GM19455 (cell line): ENCODE data around the gene ADCY5.
"Not testable (repeated sequence)": the region's sequence is repeated elsewhere in the genome, so short reads cannot be mapped to it uniquely, and the experiment has no call there.

Source experiments
- ATAC-seq: cut with Tn5 transposase; IDR thresholded peaks from one replicate; pipeline ENCODE4 v1.9.1; 2021; ENCODE audit not compliant: unreplicated experiment

ADCY5 gene

DNA sequence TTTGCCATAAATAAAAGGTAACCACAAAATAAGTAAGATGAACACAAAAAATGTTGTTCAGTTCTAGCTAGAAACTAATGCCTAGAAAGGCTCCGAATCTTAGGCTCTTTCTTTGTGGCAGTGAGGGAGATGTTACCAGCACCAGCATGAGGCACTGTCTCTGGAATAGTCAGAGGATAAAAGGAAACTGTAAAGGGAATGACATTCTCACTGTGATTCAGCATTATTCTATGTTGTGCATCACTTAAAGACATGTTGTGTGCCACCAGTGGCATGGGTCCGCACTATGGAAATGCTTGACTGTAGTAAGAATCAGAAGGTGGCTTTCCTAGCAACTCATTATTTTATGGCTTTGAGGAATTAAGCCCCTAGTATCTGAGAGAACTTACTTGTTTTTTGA is 176.3 kb downstream of the ADCY5 start:
- no peak for ATAC-seq

GRCh38 chr3:123271466-123272159 is 177.3 kb downstream of the ADCY5 start:
- ATAC-seq, result no peak

- no peak for ATAC-seq
Measured at GRCh38 chr3:123270818-123271217, 178.1 kb downstream of the ADCY5 start.

GRCh38 chr3:123267821-123268220 is 181.1 kb downstream of the ADCY5 start:
- ATAC-seq, result no peak

DNA sequence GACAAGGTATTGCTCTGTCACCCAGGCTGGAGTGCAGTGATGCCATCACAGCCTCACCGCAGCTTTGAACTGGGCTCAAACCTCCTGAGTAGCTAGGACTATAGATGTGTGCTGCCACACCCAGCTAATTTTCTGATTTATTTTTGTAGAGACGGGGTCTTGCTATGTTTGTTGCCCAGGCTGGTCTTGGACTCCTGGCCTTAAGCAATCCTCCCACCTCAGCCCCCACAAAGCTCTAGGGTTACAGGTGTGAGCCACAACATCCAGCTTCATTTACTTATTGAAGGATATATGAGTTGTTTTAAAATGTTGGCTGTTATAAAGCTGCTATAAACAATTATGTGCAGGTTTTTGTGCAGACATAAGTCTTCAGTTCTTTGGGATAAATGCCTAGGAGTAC is 184.9 kb downstream of the ADCY5 start:
- ATAC-seq, result no peak

DNA sequence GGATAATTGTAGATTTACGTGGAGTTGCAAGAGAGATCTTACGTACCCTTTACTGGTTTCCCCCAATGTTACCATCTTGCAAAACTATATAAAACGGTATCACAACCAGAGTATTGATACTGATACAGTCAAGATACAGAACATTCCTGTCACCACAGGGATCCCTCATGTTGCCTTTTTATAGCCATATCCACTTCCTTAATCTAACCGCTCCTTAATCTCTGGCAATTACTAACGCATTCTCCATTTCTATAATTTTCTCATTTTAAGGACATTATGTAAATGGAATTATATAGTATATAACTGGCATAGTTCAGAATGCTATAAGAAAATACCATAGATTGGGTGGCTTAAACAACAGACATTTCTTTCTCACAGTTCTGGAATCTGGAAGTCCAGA is 186.0 kb downstream of the ADCY5 start:
- no peak for ATAC-seq

DNA sequence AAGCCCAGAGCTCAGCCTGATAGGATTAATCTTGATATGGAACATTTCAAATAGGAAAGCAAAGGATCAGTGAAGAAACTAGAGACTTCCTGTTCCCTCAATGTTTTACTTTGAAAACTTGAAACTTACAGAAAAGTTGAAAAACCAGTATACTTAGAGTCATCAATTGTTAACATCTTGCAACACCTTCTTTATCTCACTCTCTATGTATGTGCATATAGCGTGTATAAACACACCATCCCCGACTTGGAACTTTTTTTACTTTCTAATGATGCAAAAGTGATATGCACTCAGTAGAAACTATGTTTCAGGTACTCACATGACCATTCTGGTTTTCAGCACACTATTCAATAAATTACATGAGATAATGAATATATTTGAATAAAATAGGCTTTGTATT is 186.7 kb downstream of the ADCY5 start:
- no peak for ATAC-seq

GRCh38 chr3:123261666-123262065 is 187.2 kb downstream of the ADCY5 start:
- no peak for ATAC-seq

- ATAC-seq, result no peak
Measured at GRCh38 chr3:123258811-123259420, 190.0 kb downstream of the ADCY5 start.

DNA sequence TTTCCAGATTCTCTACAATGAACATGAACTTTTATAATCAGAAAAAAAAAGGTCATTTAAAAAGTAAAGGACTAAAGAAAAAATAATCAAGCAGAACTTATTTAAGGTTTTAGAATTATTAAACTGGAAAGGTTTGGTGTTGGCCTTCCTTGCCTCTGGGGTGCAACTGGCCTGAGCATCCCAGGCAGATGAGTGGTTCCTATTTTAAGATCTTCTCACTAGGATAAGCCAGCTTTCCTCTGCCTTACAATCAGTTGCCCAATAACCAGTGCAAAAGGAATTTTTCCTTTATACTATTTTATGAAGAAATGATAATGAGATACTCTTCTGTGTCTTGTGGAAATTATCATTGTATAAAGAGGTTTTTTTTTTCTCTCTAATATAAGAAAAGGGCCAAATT is 190.5 kb downstream of the ADCY5 start:
- ATAC-seq, result no peak

GRCh38 chr3:123256256-123256655 is 192.6 kb downstream of the ADCY5 start:
- ATAC-seq, result no peak

DNA sequence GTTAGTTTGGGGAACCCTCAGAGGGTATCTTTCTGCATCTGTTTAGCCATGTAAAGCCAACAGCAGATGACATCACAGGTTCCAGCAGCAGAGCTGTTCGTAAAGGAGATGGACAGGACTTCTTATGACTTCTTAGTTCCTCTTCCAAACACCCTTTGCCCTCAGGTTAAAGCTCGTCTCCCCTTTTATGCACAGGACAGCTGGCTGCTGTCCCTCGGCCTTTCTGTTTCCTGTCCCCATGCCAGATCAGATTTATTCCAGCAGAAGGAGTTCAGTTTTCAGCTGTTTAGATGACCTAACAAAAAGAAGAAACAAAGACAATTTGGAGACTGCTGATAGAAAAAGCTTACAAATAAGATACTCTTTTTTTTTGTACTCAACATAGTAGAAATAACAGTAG is 202.0 kb downstream of the ADCY5 start:
- ATAC-seq, result no peak

DNA sequence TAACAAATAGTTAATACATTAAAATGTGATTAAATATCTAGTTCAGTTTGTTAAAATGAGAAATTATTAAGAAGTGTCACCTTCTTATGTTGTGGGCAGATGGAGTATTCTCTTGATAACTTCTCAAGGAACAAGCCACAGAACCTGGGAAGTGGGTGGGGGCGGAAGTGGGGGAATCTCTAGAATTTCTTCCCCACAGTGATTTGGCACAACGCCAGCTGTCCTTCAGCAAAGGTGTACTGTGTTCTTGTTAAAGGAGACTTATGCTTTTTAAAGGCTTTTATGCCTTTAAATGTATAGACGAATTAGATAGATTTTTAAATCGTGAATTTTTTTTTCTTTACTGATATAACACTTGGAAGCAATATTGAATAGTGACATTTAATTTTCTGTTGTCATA is 204.8 kb downstream of the ADCY5 start:
- no peak for ATAC-seq

DNA sequence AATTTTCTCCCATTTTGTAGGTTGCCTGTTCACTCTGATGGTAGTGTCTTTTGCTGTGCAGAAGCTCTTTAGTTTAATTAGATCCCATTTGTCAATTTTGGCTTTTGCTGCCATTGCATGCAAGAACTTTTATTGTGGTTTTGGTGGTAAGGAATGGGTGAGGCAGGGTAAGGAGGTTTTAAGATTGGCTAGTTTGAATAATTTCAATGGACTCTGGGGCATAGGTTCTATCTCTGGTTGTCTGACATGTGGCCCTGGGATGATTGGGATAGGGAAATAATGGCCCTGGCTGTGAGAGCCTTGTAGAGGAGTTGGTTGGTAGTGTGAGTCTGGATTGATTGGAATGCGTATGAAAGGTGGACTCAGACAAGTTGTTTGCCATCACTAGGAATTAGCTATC is 209.1 kb downstream of the ADCY5 start:
- ATAC-seq, result no peak

GRCh38 chr3:123239186-123239585 is 209.7 kb downstream of the ADCY5 start:
- not testable (repeated sequence) for ATAC-seq

GRCh38 chr3:123236902-123237301 is 212.0 kb downstream of the ADCY5 start:
- ATAC-seq, result no peak
